Measurements from ENCODE around the gene LAIR1. TPM values are rescaled to one million over a fixed set of nuclear protein-coding genes. Genes with fewer than 3 reads are reported as not detected.
A peak's percentile ranks its signal among the peaks of the same experiment; 100 is the strongest.

The LAIR1 gene, protein sequence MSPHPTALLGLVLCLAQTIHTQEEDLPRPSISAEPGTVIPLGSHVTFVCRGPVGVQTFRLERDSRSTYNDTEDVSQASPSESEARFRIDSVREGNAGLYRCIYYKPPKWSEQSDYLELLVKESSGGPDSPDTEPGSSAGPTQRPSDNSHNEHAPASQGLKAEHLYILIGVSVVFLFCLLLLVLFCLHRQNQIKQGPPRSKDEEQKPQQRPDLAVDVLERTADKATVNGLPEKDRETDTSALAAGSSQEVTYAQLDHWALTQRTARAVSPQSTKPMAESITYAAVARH
- 40.7 TPM for total RNA-seq

DNA sequence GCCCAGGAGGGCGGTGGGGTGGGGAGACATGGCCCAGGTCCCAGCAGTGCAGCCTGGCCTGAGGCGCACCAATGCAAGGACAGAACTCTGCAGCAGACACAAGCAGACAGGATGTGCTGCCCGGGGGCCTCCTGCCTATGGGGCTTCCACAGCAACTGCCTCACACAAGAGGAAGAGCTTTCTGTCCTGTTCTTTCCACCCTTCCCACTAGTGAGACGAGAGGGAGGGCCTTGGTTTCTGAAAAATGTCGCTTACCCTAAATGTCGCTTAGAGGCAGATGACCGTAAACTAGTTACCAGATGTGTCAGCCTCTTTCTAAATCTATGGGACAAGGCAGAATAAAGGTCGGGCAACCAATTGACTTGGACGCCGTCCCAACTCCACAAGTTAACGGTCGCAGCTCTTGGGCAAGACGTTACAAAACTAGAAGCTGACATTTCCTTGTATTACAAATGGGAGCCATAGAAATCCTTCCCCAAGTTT, at the start of gene LAIR1:
TSS of gene LAIR1 (minus strand) at position 157 of the 483 bp plus-strand sequence. CDS start at position 30, 127 bp downstream.
- H3K27me3 ChIP-seq (ENCODE audit: insufficient read depth, low read length), result no peaks in the 10 kb centered on the region
- no peaks in the 10 kb centered on the region for H3K9me3 ChIP-seq (ENCODE audit: low read depth, low read length)
- peak within 1 kb of the TSS; percentile 70 for H3K4me3 ChIP-seq (ENCODE audit: low read length)

DNA sequence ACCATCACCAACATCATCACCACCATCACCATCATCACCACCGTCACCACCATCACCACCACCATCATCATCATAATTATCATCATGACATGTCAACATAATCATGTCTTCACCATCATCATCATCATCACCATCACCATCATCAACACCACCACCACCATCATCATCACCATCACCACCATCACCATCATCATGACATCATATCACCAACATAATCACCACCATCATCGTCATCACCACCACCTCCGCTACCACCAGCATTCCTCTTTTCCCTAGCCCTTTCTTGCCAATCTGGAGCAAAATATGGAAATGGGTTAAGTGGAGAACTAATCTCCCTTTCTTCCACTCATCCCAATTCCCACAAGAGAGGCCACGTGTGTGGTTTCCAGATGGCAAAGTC, 49.4 kb upstream of the LAIR1 start:
- Histone ChIP-seq H3K27me3 (ENCODE audit: insufficient read depth, low read length) (peaks cover 29% of the 10 kb centered on the region), H3K9me3 (ENCODE audit: low read depth, low read length) (no peaks in the 10 kb centered on the region), H3K4me1 (ENCODE audit: insufficient read depth, low read length) (peaks cover 11% of the 10 kb centered on the region), H3K4me3 (ENCODE audit: low read length) (no peak overlapping the region)

More for the DNA sequence above, at the start of gene LAIR1:
- peaks cover 83% of the 10 kb centered on the region for H3K4me1 ChIP-seq (ENCODE audit: insufficient read depth, low read length)

DNA sequence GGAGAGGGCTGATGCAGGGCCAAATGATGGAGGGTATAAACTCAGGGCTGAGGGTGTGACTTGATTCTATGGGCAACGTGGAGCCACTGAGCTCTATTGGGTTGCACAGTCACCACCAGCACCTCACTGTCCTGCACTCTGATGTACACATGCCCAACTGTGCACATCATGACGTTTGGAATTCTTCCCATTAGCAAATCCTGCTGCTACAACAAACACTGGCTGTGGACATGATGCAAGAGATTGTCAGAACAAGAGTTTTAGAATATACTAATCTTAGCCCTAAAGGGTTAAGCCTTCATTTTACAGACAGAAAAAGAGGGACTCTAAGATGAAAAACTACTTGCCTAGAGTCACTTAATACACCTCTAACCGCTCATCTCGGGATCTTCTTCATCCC, 48.1 kb upstream of the LAIR1 start:
- H3K27me3 ChIP-seq (ENCODE audit: insufficient read depth, low read length), result peaks cover 29% of the 10 kb centered on the region
- H3K9me3 ChIP-seq (ENCODE audit: low read depth, low read length), result no peaks in the 10 kb centered on the region
- H3K4me3 ChIP-seq (ENCODE audit: low read length), result no peak overlapping the region
- peaks cover 4% of the 10 kb centered on the region for H3K4me1 ChIP-seq (ENCODE audit: insufficient read depth, low read length)

DNA sequence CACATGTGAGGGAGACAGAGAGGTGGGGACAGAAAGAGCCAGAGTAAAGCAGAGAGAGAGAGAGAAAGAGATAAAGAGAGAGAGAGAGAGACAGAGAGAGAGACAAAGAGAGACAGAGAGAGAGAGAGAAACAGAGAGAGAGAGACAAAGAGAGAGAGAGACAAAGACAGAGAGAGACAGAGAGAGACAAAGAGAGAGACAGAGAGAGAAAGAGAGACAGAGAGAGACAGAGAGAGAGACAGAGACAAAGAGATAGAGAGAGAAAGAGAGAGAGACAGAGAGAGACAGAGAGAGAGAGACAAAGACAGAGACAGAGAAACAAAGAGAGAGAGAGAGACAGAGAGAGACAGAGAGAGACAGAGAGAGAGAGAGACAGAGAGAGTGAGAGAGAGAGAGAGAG, 46.3 kb upstream of the LAIR1 start:
- H3K4me1 ChIP-seq (ENCODE audit: insufficient read depth, low read length), result no peaks in the 10 kb centered on the region
- no peaks in the 10 kb centered on the region for H3K9me3 ChIP-seq (ENCODE audit: low read depth, low read length)
- no peak overlapping the region for H3K4me3 ChIP-seq (ENCODE audit: low read length)
- H3K27me3 ChIP-seq (ENCODE audit: insufficient read depth, low read length), result peaks cover 21% of the 10 kb centered on the region

DNA sequence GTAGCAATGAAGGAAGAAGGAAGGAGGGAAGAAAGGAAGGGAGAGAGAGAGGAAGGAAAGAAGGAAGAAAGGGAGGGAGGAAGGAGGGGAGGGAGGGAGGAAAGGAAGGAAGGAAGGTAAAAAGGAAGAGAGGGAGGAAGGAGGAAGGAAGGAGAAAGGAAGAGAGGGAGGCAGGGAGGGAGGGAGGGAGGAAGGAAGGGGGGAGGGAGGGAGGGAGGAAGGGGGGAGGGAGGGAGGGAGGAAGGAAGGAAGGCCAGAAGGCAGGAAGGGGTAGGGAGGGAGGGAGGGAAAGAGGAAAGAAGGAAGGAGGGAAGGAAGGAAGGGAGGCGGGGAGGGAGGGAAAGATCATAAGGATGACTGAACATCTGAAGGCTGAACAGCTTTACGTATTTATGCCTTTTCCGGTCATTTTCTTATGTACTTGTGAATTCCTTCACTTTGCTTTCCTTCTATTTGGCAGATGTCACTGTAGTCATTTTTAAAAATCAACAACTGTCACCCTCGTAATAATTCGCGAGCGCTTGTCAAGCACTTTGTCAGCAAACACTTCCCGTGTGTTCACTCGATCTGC, 43.8 kb upstream of the LAIR1 start:
- no peak overlapping the region for H3K4me3 ChIP-seq (ENCODE audit: low read length)
- peaks cover 8% of the 10 kb centered on the region for H3K27me3 ChIP-seq (ENCODE audit: insufficient read depth, low read length)
- H3K4me1 ChIP-seq (ENCODE audit: insufficient read depth, low read length), result no peaks in the 10 kb centered on the region
- H3K9me3 ChIP-seq (ENCODE audit: low read depth, low read length), result no peaks in the 10 kb centered on the region

DNA sequence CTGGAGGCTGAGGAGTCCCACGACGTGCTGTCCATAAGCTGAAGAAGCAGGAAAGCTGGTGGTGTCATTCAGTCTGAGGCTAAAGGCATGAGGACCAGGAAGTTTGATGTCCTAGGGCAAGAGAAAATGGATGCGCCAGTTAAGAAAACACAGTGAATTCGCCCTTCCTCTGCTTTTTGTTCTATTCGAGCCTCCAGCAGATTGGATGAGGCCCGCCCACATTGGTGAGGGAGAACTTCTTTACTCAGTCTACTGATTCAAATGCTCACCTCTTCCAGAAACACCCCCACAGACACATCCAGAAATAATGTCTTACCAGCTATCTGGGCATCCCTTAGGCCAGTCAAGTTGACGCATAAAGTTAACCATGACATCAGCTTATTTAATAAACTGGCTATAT, 43.0 kb upstream of the LAIR1 start:
- no peaks in the 10 kb centered on the region for H3K9me3 ChIP-seq (ENCODE audit: low read depth, low read length)
- H3K4me3 ChIP-seq (ENCODE audit: low read length), result no peak overlapping the region
- H3K4me1 ChIP-seq (ENCODE audit: insufficient read depth, low read length), result no peaks in the 10 kb centered on the region
- peaks cover 5% of the 10 kb centered on the region for H3K27me3 ChIP-seq (ENCODE audit: insufficient read depth, low read length)

DNA sequence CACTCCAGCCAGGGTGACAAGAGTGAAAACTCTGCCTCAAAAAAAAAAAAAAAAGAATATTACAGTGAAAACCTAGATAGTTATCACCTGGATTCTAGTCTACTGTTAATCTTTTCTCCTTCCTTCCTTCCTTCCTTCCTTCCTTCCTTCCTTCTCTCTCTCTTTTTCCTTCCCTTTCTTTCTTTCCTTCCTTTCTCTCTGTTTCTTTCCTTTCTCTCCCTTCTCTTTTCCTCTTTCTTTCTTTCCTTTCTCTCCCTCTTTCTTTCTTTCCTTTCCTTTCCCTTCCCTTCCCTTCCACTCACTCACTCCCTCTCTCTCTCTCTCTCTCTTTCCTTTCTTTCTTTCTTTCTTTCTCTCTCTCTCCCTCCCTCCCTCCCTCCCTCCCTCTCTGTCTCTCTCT, 40.9 kb upstream of the LAIR1 start:
- Histone ChIP-seq H3K27me3 (ENCODE audit: insufficient read depth, low read length) (peaks cover 3% of the 10 kb centered on the region), H3K4me1 (ENCODE audit: insufficient read depth, low read length) (no peaks in the 10 kb centered on the region), H3K4me3 (ENCODE audit: low read length) (no peak overlapping the region), H3K9me3 (ENCODE audit: low read depth, low read length) (no peaks in the 10 kb centered on the region)

DNA sequence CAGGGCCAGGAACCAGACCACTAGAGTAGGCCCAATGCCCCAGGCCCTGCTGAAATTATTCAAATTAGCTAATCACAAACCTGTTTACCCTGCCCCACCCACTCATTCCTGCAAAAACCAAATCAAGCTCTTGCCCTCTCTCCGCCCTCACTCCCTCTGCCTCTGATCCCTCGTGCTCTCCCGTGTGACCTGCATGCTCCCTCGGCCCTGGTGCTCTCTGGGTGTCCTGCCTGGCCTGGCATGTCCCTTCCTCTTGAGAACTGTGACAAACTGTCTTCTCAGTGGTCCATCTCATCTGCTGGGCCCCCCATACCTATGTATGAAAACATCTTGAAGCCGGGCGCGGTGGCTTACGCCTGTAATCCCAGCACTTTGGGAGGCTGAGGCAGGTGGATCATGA, 38.3 kb upstream of the LAIR1 start:
- H3K4me1 ChIP-seq (ENCODE audit: insufficient read depth, low read length), result no peaks in the 10 kb centered on the region

DNA sequence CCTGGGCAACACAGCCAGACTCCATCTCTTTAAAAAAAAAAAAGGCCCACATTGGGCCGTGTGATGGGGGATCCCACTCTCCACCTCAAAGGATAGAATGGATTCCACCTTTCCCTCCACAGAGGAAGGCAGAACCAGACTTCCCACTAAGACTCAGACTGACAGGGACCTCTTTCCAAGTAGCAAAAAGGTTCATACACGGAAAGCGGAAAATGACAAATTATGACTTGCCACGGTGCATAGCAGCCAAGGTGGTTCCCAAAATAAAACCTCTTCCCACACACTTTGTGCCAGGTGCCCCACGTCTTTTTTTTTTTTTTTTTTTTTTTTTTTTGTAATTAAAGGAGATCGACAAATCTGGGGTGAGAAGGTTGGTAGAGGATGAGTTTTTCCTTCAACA, 36.2 kb upstream of the LAIR1 start:
- no peaks in the 10 kb centered on the region for H3K4me1 ChIP-seq (ENCODE audit: insufficient read depth, low read length)
- no peaks in the 10 kb centered on the region for H3K9me3 ChIP-seq (ENCODE audit: low read depth, low read length)
- no peak overlapping the region for H3K4me3 ChIP-seq (ENCODE audit: low read length)
- H3K27me3 ChIP-seq (ENCODE audit: insufficient read depth, low read length), result no peaks in the 10 kb centered on the region

More for the DNA sequence above, 38.3 kb upstream of the LAIR1 start:
- Histone ChIP-seq H3K4me3 (ENCODE audit: low read length) (no peak overlapping the region), H3K9me3 (ENCODE audit: low read depth, low read length) (no peaks in the 10 kb centered on the region), H3K27me3 (ENCODE audit: insufficient read depth, low read length) (no peaks in the 10 kb centered on the region)

DNA sequence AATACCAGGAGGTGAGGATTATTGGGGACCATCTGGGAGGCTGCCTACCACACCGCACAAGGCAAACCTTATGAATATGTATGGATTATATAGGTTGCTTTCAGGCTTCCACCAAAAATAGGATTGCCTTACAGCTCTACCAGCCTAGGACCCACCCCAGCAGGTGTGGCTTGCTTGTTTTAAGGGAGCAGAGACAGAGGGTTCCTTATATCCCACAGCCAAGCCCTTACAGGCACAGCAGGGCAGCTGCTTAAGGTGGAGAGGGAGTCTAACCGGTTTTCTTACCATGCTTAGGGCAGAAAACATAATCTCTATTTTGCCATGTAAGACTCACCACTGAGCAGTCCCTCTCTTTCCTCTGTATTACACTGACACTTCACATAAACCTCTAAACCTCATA, 34.5 kb upstream of the LAIR1 start:
- no peaks in the 10 kb centered on the region for H3K27me3 ChIP-seq (ENCODE audit: insufficient read depth, low read length)
- H3K4me3 ChIP-seq (ENCODE audit: low read length), result no peak overlapping the region
- no peaks in the 10 kb centered on the region for H3K4me1 ChIP-seq (ENCODE audit: insufficient read depth, low read length)
- no peaks in the 10 kb centered on the region for H3K9me3 ChIP-seq (ENCODE audit: low read depth, low read length)

DNA sequence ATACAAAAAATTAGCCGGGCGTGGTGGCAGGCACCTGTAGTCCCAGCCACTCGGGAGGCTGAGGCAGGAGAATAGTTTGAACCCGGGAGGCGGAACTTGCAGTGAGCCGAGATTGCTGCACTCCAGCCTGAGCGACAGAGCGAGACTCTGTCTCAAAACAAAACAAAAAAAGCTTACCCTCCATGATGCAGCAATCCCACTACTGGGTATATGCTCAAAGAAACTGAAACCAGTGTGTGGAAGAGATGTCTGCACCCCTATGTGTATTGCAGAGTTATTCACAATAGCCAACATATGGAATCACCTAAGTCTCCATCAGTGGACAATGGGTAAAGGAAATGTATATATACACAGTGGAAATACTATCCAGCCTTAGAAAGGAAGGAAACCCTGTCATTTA, 31.0 kb upstream of the LAIR1 start:
- peaks cover 4% of the 10 kb centered on the region for H3K4me1 ChIP-seq (ENCODE audit: insufficient read depth, low read length)
- H3K9me3 ChIP-seq (ENCODE audit: low read depth, low read length), result no peaks in the 10 kb centered on the region
- H3K4me3 ChIP-seq (ENCODE audit: low read length), result no peak overlapping the region
- H3K27me3 ChIP-seq (ENCODE audit: insufficient read depth, low read length), result no peaks in the 10 kb centered on the region

DNA sequence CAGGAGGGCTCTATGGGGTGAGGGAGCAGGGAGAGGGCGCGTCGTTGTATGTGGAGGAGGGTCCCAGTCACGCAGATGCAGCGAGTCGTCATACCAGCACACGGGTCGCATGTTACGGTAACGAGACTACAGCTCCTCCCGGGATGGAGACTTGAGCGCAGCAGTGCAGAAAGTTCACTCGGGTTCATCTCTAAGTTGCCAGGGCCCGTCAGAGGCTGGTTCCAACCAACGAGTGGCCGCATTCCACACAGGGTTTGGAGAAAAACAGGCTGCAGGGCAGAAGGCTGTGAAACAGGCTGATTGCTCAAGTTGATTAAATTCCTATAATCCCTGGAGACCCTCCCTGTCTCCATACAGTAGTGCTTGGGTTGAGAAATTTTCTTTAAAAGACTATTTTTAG, 28.6 kb upstream of the LAIR1 start:
- H3K4me1 ChIP-seq (ENCODE audit: insufficient read depth, low read length), result peaks cover 27% of the 10 kb centered on the region
- H3K27me3 ChIP-seq (ENCODE audit: insufficient read depth, low read length), result no peaks in the 10 kb centered on the region
- H3K9me3 ChIP-seq (ENCODE audit: low read depth, low read length), result no peaks in the 10 kb centered on the region
- no peak overlapping the region for H3K4me3 ChIP-seq (ENCODE audit: low read length)

DNA sequence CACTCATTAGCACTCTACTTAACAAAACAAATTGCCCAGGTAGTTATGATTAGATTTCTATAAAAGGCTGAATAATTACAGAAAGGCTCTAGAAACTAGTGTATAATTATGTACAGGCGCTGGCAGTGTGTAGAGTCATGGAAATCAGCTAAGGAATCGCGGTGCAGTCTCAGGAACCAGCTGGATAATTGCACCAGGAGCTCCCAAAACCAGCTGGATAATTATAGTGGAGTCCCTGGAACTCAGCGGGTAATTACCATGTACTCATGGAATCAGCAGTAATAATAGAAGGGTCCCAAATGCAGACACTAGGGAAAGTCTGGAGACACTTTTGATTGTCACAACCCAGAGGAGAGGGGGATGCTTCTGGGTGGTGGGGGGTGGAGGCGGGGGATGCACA, 27.4 kb upstream of the LAIR1 start:
- Histone ChIP-seq H3K27me3 (ENCODE audit: insufficient read depth, low read length) (no peaks in the 10 kb centered on the region), H3K9me3 (ENCODE audit: low read depth, low read length) (no peaks in the 10 kb centered on the region), H3K4me3 (ENCODE audit: low read length) (no peak overlapping the region), H3K4me1 (ENCODE audit: insufficient read depth, low read length) (peaks cover 39% of the 10 kb centered on the region)

DNA sequence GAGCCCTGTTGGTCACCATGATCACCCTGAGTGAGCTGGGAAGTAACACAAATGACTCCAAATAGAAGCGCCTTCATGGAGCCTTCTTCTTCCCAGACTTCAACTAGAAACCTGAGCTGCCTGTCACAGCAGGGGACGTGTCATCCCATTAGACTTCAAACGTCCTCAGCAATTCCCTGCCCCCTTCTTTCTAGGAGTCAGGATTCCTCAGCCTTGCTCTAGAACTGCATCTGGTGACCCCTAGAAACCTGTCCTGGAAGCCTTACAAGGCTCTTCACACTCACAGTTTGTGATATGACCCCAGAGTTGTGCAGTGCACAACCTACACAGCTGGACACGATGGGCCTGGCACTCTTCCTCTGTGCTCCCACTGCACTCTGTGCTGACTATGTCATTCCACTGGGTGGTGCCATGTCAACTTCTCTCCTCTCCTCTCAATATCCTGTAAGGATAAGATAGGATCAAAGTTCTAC, 26.9 kb upstream of the LAIR1 start:
- Histone ChIP-seq H3K4me1 (ENCODE audit: insufficient read depth, low read length) (peaks cover 41% of the 10 kb centered on the region), H3K27me3 (ENCODE audit: insufficient read depth, low read length) (no peaks in the 10 kb centered on the region), H3K4me3 (ENCODE audit: low read length) (no peak overlapping the region), H3K9me3 (ENCODE audit: low read depth, low read length) (no peaks in the 10 kb centered on the region)

DNA sequence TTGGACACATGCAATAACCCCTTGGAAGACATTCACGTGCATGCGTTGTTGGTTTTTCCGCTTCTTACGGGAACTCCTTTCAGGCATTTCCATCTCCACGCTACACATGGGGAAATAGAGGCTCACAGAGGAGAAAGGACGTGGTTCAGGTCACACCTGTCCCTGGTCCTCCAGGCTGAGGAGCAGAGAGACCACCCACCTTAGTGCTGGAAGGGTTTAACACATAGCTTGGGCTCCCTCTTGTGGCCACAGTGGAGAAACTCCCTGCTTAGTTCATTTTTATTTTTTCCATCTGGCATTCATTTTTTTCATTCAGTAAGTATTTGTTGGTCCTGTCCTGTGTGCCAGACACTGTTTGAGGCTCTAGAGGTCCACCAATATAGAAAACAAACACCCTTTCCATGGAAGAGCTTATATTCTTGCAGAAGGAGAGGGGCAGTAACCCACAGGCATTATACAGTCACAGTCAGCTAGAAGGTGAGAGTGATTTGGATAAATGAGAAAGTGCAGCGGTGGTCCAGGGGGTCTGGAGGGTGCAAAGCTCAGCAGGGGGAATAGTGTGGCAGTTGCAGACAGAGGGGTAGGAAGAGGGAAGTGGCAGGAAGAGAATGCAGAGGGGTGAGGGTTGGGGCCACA, 26.3 kb upstream of the LAIR1 start:
- Histone ChIP-seq H3K4me1 (ENCODE audit: insufficient read depth, low read length) (peaks cover 41% of the 10 kb centered on the region), H3K9me3 (ENCODE audit: low read depth, low read length) (no peaks in the 10 kb centered on the region), H3K4me3 (ENCODE audit: low read length) (no peak overlapping the region), H3K27me3 (ENCODE audit: insufficient read depth, low read length) (no peaks in the 10 kb centered on the region)

All from mononuclear cell (primary cell).